Activated CD4-positive, alpha-beta memory T cell treated with anti-CD3 and anti-CD28 coated beads, Interleukin-2, amount 10 ng/mL, durations not matched to agents 7 days and 5 days (primary cell): ENCODE measurements around the gene SLIT1. TPM values are rescaled to one million over a fixed set of nuclear protein-coding genes. Genes with fewer than 3 reads are reported as not detected.

Experiments used
- CTCF ChIA-PET: fragments of 350-600 bp; sonication (Branson Sonifier 250); formaldehyde crosslinking; loops from one replicate; lab custom pipeline; 2021; ENCODE audit warnings: antibody characterized with exemption, inconsistent platforms; lab: Charles Lee
- POLR2A ChIA-PET: fragments of 350-600 bp; sonication (Branson Sonifier 250); formaldehyde crosslinking; loops from one replicate; lab custom pipeline; 2021; ENCODE audit warnings: antibody characterized with exemption; lab: Charles Lee
- DNase-seq: peaks from one replicate; pipeline ENCODE4 v3.0.0-alpha.2; 2020
- H3K27ac Mint-ChIP-seq: one replicate; pipeline ENCODE4 v1.8.0; 2021; ENCODE audit warnings: mild to moderate bottlenecking, mixed read lengths
- H3K27me3 Mint-ChIP-seq: one replicate; pipeline ENCODE4 v1.8.0; 2021; ENCODE audit warnings: mixed read lengths
- H3K36me3 Mint-ChIP-seq: one replicate; pipeline ENCODE4 v1.8.0; 2021; ENCODE audit warnings: low read depth, mixed read lengths
- H3K4me1 Mint-ChIP-seq: one replicate; pipeline ENCODE4 v1.8.0; 2021; ENCODE audit warnings: mixed read lengths
- H3K4me3 Mint-ChIP-seq: one replicate; pipeline ENCODE4 v1.8.0; 2021; ENCODE audit warnings: mild to moderate bottlenecking, mixed read lengths
- H3K9me3 Mint-ChIP-seq: one replicate; pipeline ENCODE4 v1.8.0; 2021; ENCODE audit warnings: mixed read lengths
- total RNA-seq, 2 experiments: library from RNA; stranded (reverse); gene quantifications; one replicate each; pipeline ENCODE4 v1.2.3, GENCODE V29; 2021

The SLIT1 gene
- total RNA-seq, 2 experiments from 2014 or later: 0.30 to 0.35 TPM

- POLR2A ChIA-PET: no interaction called here
- Mint-ChIP-seq H3K27ac (no peak overlapping the region), H3K36me3 (peaks cover 8% of the 10 kb centered on the region), H3K4me1 (peaks cover 16% of the 10 kb centered on the region), H3K4me3 (no peak overlapping the region), H3K9me3 (peaks cover 13% of the 10 kb centered on the region), H3K27me3 (peaks cover 5% of the 10 kb centered on the region)
- no peak for DNase-seq
- CTCF ChIA-PET: no interaction called here
Observed at GRCh38 chr10:97066877-97067555, 118.7 kb downstream of the SLIT1 start.

GRCh38 chr10:97065686-97066660 is 119.8 kb downstream of the SLIT1 start:
- H3K36me3 Mint-ChIP-seq: peaks cover 8% of the 10 kb centered on the region
- CTCF ChIA-PET: no interaction called here
- peaks cover 16% of the 10 kb centered on the region for H3K4me1 Mint-ChIP-seq
- H3K27me3 Mint-ChIP-seq: peaks cover 2% of the 10 kb centered on the region
- no peak for DNase-seq
- POLR2A ChIA-PET: no interaction called here
- H3K9me3 Mint-ChIP-seq: peaks cover 13% of the 10 kb centered on the region
- H3K27ac Mint-ChIP-seq: no peak overlapping the region
- H3K4me3 Mint-ChIP-seq: no peak overlapping the region

- no peak overlapping the region for H3K4me3 Mint-ChIP-seq
- peaks cover 8% of the 10 kb centered on the region for H3K36me3 Mint-ChIP-seq
- ChIA-PET POLR2A (no interaction called here), CTCF (no interaction called here)
- H3K4me1 Mint-ChIP-seq: peaks cover 11% of the 10 kb centered on the region
- DNase-seq: no peak
- peaks cover 2% of the 10 kb centered on the region for H3K27me3 Mint-ChIP-seq
- no peak overlapping the region for H3K27ac Mint-ChIP-seq
- H3K9me3 Mint-ChIP-seq: peaks cover 10% of the 10 kb centered on the region
Observed at GRCh38 chr10:97065128-97065527, 120.6 kb downstream of the SLIT1 start.

- H3K9me3 Mint-ChIP-seq: peaks cover under 1% of the 10 kb centered on the region
- H3K36me3 Mint-ChIP-seq: peaks cover under 1% of the 10 kb centered on the region
- ChIA-PET POLR2A (no interaction called here), CTCF (interaction anchor here (1.0 kb wide), 1 partner anchor 146 kb away, joined by 3 read pairs; no protein-coding TSS in a partner anchor)
- no peak overlapping the region for H3K27ac Mint-ChIP-seq
- no peak overlapping the region for H3K4me3 Mint-ChIP-seq
- H3K27me3 Mint-ChIP-seq: no peaks in the 10 kb centered on the region
- H3K4me1 Mint-ChIP-seq: peaks cover 1% of the 10 kb centered on the region
- no peak for DNase-seq
Observed at GRCh38 chr10:97063983-97064837, 121.5 kb downstream of the SLIT1 start.

GRCh38 chr10:97063271-97063982 is 122.3 kb downstream of the SLIT1 start:
- POLR2A ChIA-PET: no interaction called here

GRCh38 chr10:97062456-97062855 is 123.3 kb downstream of the SLIT1 start:
- no peaks in the 10 kb centered on the region for H3K36me3 Mint-ChIP-seq
- no peaks in the 10 kb centered on the region for H3K4me1 Mint-ChIP-seq
- no peaks in the 10 kb centered on the region for H3K9me3 Mint-ChIP-seq
- ChIA-PET CTCF (interaction anchor here (1.3 kb wide), 1 partner anchor 10 kb away, joined by 3 read pairs; no protein-coding TSS in a partner anchor), POLR2A (no interaction called here)
- H3K4me3 Mint-ChIP-seq: no peak overlapping the region
- DNase-seq: no peak
- H3K27me3 Mint-ChIP-seq: no peaks in the 10 kb centered on the region
- no peak overlapping the region for H3K27ac Mint-ChIP-seq

More at GRCh38 chr10:97063271-97063982, 122.3 kb downstream of the SLIT1 start:
- Mint-ChIP-seq H3K27ac (no peak overlapping the region), H3K4me1 (no peaks in the 10 kb centered on the region), H3K4me3 (no peak overlapping the region), H3K9me3 (no peaks in the 10 kb centered on the region), H3K27me3 (no peaks in the 10 kb centered on the region), H3K36me3 (no peaks in the 10 kb centered on the region)
- no peak for DNase-seq
- CTCF ChIA-PET: interaction anchor here (1.0 kb wide), 1 partner anchor 147 kb away, joined by 3 read pairs; no protein-coding TSS in a partner anchor

- H3K27ac Mint-ChIP-seq: no peak overlapping the region
- DNase-seq: no peak
- POLR2A ChIA-PET: no interaction called here
- H3K9me3 Mint-ChIP-seq: no peaks in the 10 kb centered on the region
- no peaks in the 10 kb centered on the region for H3K36me3 Mint-ChIP-seq
- no peaks in the 10 kb centered on the region for H3K4me1 Mint-ChIP-seq
- CTCF ChIA-PET: interaction anchor here (1.2 to 1.3 kb wide), 2 partner anchors 11 to 24 kb away, joined by 3 read pairs; no protein-coding TSS in a partner anchor
- H3K4me3 Mint-ChIP-seq: no peak overlapping the region
- H3K27me3 Mint-ChIP-seq: no peaks in the 10 kb centered on the region
Observed at GRCh38 chr10:97062046-97062445, 123.7 kb downstream of the SLIT1 start.

- H3K36me3 Mint-ChIP-seq: no peaks in the 10 kb centered on the region
- no peaks in the 10 kb centered on the region for H3K27me3 Mint-ChIP-seq
- ChIA-PET CTCF (interaction anchor here (1.2 to 1.3 kb wide), 2 partner anchors 11 to 24 kb away, joined by 3 read pairs; no protein-coding TSS in a partner anchor), POLR2A (no interaction called here)
- no peak overlapping the region for H3K4me3 Mint-ChIP-seq
- H3K4me1 Mint-ChIP-seq: no peaks in the 10 kb centered on the region
- no peak for DNase-seq
- H3K27ac Mint-ChIP-seq: no peak overlapping the region
- H3K9me3 Mint-ChIP-seq: no peaks in the 10 kb centered on the region
Observed at GRCh38 chr10:97061423-97061822, 124.3 kb downstream of the SLIT1 start.

GRCh38 chr10:97060441-97061084 is 125.2 kb downstream of the SLIT1 start:
- H3K4me1 Mint-ChIP-seq: no peaks in the 10 kb centered on the region
- H3K4me3 Mint-ChIP-seq: no peak overlapping the region
- H3K27me3 Mint-ChIP-seq: no peaks in the 10 kb centered on the region
- H3K27ac Mint-ChIP-seq: no peak overlapping the region
- no peak for DNase-seq
- ChIA-PET CTCF (interaction anchor here (1.8 kb wide), 1 partner anchor 12 kb away, joined by 7 read pairs; no protein-coding TSS in a partner anchor), POLR2A (no interaction called here)
- no peaks in the 10 kb centered on the region for H3K36me3 Mint-ChIP-seq
- H3K9me3 Mint-ChIP-seq: no peaks in the 10 kb centered on the region

- H3K27ac Mint-ChIP-seq: no peak overlapping the region
- H3K36me3 Mint-ChIP-seq: no peaks in the 10 kb centered on the region
- H3K4me1 Mint-ChIP-seq: no peaks in the 10 kb centered on the region
- no peak for DNase-seq
- no peak overlapping the region for H3K4me3 Mint-ChIP-seq
- no peaks in the 10 kb centered on the region for H3K9me3 Mint-ChIP-seq
- POLR2A ChIA-PET: no interaction called here
- CTCF ChIA-PET: interaction anchor here (1.0 to 1.8 kb wide), 2 partner anchors 13 to 22 kb away, joined by 3 to 7 read pairs; no protein-coding TSS in a partner anchor
- H3K27me3 Mint-ChIP-seq: no peaks in the 10 kb centered on the region
Observed at GRCh38 chr10:97059872-97060205, 125.9 kb downstream of the SLIT1 start.

- ChIA-PET POLR2A (no interaction called here), CTCF (interaction anchor here (1.0 to 1.8 kb wide), 2 partner anchors 13 to 21 kb away, joined by 3 to 7 read pairs; no protein-coding TSS in a partner anchor)
- no peak overlapping the region for H3K27ac Mint-ChIP-seq
- no peak overlapping the region for H3K4me3 Mint-ChIP-seq
- H3K4me1 Mint-ChIP-seq: no peaks in the 10 kb centered on the region
- H3K36me3 Mint-ChIP-seq: no peaks in the 10 kb centered on the region
- H3K9me3 Mint-ChIP-seq: no peaks in the 10 kb centered on the region
- no peak for DNase-seq
- H3K27me3 Mint-ChIP-seq: no peaks in the 10 kb centered on the region
Observed at GRCh38 chr10:97059006-97059871, 126.5 kb downstream of the SLIT1 start.
